ENCODE results near the gene BID.

The BID gene

DNA sequence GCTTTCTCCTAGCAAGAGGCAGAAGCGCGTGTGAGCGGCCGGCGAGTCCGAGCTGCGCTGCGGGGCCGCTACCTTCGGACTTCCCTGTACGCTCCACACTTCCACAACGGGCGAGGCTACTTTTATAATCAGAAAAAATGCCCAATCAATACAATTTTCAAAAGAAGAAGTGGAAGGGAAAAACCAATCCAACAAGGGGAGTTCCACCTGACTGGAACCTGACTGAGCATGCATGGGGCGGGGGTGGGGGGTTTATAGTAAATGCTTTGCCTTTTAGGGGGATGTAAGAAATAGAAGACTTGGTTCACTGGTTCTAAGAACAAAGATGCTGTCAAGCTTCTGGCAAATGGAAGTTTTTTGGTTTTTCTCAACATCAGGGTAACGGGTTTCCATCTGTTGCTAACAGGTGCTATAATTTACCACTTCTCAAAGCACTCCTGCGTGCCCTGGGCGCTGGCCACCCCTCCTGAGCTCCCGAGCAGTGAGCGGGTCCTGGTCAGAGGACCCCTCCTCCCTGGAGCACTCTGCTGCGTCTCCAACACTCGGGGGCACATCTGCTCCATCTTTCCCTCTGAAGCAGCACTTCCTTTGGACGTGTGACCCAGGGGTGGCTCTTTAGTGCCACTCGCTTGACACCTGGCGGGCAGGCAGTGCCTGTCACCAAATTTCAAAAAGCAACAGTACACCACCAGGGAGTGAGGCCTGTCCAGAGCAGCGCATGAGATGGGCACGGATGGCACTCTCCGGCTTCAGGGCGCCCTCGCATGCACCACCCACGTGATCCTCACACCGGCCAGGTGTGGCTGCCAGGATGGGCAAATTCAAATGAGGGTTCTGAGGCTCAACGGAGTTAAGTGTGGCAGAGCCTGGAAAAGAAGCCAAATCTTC, 21.6 kb upstream of the BID start:
- intact Hi-C loops (cut with DNase I; ENCODE audit: low total_unique reads) = no loop called here
- Histone ChIP-seq H3K4me3 (no peak overlapping the region), H3K27ac (no peak overlapping the region), H3K9me3 (no peaks in the 10 kb centered on the region), H3K4me1 (no peaks in the 10 kb centered on the region), H3K36me3 (peaks cover 11 to 60% (median 39%) of the 10 kb centered on the region in 3 donors), H3K27me3 (no peaks in the 10 kb centered on the region)
- DNase-seq = no peak
- TF ChIP-seq, protein P1, sequence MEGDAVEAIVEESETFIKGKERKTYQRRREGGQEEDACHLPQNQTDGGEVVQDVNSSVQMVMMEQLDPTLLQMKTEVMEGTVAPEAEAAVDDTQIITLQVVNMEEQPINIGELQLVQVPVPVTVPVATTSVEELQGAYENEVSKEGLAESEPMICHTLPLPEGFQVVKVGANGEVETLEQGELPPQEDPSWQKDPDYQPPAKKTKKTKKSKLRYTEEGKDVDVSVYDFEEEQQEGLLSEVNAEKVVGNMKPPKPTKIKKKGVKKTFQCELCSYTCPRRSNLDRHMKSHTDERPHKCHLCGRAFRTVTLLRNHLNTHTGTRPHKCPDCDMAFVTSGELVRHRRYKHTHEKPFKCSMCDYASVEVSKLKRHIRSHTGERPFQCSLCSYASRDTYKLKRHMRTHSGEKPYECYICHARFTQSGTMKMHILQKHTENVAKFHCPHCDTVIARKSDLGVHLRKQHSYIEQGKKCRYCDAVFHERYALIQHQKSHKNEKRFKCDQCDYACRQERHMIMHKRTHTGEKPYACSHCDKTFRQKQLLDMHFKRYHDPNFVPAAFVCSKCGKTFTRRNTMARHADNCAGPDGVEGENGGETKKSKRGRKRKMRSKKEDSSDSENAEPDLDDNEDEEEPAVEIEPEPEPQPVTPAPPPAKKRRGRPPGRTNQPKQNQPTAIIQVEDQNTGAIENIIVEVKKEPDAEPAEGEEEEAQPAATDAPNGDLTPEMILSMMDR (IDR thresholded peaks at IDR 0.05) = no peak

DNA sequence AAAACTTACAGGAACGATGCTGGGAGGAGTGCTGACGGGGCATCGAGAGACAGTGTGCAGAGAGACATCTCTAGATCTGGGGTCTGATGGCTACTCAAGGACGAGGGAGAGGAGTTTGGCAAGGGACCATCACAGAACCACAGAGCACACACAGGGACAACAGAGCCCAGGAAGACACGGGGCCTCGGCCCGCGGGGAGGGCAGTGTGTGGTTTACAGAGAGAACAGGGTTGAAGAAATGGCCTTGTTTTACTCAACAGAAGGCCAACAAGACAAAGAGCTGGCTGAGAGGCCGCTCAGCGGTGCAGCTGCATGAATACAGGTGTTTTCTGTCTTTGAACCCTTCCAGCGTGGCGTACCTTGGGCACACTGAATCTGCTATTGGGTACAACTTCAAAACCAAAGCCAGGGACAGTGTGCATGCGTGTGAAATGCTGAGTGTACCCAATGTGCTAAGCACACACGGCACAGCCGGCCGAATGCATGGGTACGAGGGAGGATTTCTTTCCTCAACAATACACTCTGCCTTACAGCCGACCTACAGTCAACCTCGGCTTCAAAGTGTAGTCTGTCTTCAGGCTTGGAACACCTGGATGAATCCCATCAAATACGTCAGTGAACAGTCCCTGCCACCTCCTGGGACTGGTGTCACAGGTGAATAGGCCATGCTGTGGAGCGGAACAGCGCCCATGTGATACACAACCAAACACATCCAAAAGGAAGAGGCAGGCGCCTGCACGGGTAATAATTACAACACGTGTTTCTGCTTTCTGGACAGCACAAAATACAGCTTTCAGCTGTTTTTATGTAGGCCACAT, 20.7 kb upstream of the BID start:
- Histone ChIP-seq H3K4me1 (no peaks in the 10 kb centered on the region), H3K4me3 (no peak overlapping the region), H3K9me3 (no peaks in the 10 kb centered on the region), H3K36me3 (peaks cover 20 to 70% (median 49%) of the 10 kb centered on the region in 3 donors), H3K27ac (no peak overlapping the region), H3K27me3 (no peaks in the 10 kb centered on the region)
- intact Hi-C loops (cut with DNase I; ENCODE audit: low total_unique reads) = no loop called here
- no peak for DNase-seq
- TF ChIP-seq, protein P1 (IDR thresholded peaks at IDR 0.05) = no peak

DNA sequence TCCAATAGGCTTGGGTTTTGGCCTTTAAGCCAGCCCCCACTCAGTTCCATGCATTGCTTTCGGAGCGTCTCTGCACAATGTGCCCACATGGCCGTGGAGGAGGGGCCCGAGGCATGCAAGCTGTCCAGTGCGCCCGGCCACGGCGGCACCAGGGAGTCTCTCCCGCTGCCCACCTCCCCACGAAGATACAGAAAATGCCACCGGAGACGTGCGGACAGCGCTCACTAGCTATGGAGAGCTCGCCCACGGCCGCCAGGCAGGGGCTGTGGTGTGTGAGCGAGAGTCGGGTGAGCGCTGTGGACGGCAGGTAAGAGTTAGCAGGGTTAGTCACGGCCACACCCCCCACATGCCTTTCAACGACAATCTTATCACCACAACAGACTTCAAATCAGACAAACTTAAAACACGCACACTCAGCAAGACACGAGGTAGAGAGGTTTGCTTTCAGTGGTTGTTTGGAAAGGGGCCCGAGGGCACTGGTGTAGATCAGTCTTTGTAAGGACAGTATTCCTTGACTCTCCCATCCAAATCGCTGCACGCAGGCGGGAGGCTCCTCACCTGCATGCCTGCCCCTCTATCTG, 18.7 kb upstream of the BID start:
- Histone ChIP-seq H3K9me3 (no peaks in the 10 kb centered on the region), H3K4me3 (no peak overlapping the region), H3K4me1 (no peaks in the 10 kb centered on the region), H3K27me3 (no peaks in the 10 kb centered on the region), H3K27ac (no peak overlapping the region), H3K36me3 (peaks cover 34 to 90% (median 67%) of the 10 kb centered on the region in 3 donors)
- TF ChIP-seq, protein P1 (IDR thresholded peaks at IDR 0.05) = no peak
- intact Hi-C loops (cut with DNase I; ENCODE audit: low total_unique reads) = no loop called here
- no peak for DNase-seq

DNA sequence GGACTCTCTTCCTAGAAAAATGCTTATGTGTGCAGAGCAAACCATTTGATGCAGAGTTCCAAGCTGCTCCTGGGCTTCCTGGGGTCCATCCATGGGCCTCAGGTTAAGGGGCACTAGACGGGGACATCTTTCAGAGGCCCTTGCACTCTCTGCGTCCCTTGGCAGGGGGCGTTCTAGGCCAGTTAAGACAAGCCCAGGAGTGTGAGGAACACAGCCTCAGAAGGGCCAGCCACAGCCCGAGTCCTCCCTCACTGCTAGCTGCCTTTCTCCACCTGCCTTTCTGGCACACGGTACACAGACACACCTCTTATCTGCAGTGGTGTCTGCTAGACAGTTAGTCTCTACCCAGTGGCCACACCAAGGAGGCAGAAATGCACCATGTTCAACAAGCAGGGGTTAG, 18.0 kb upstream of the BID start:
- Histone ChIP-seq H3K9me3 (no peaks in the 10 kb centered on the region), H3K4me3 (no peak overlapping the region), H3K27me3 (no peaks in the 10 kb centered on the region), H3K27ac (no peak overlapping the region), H3K4me1 (no peaks in the 10 kb centered on the region), H3K36me3 (peaks cover 34 to 93% (median 66%) of the 10 kb centered on the region in 3 donors)
- intact Hi-C loops (cut with DNase I; ENCODE audit: low total_unique reads) = no loop called here
- DNase-seq = no peak
- TF ChIP-seq, protein P1 (IDR thresholded peaks at IDR 0.05) = no peak

DNA sequence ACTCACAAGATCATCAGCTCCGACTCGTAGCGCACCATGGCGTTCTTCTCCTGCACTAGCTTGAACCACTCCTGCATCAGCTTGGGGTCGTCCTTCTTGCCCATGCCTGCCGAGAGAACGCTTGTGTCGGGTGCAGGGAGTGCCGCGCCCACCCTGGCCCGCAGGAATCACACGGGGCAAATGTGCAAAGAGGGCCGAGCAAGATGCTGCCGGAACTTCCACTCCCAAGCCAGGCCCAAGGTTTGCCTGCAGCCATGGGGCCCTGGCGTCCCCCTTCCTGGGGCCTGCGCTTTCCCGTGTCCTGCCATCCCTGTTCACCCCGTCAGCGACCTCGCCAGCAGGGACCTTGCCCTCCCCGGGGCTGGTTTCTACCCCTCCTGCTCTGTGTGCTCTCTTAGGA, 16.9 kb upstream of the BID start:
- Histone ChIP-seq H3K36me3 (peaks cover 34 to 83% (median 55%) of the 10 kb centered on the region in 3 donors), H3K4me1 (no peaks in the 10 kb centered on the region), H3K9me3 (no peaks in the 10 kb centered on the region), H3K4me3 (no peak overlapping the region), H3K27ac (no peak overlapping the region), H3K27me3 (no peaks in the 10 kb centered on the region)
- TF ChIP-seq, protein P1 (IDR thresholded peaks at IDR 0.05) = no peak
- intact Hi-C loops (cut with DNase I; ENCODE audit: low total_unique reads) = no loop called here
- DNase-seq = no peak
